BE2C (cell line): ENCODE measurements around the gene GAS2.

Experiments used
- DNase-seq: peaks from one replicate; pipeline ENCODE4 v3.0.0-alpha.2; 2020
- H3K27me3 ChIP-seq: fragments of 250-450 bp; sonication (Bioruptor Pico); 2 replicates; pipeline ENCODE4 v1.5.1; 2020; ENCODE audit warnings: mild to moderate bottlenecking
- H3K36me3 ChIP-seq: fragments of 250-450 bp; sonication (Bioruptor Pico); 2 replicates; pipeline ENCODE4 v1.5.1; 2020; ENCODE audit warnings: mild to moderate bottlenecking
- H3K4me1 ChIP-seq: fragments of 250-450 bp; sonication (Bioruptor Pico); 2 replicates; pipeline ENCODE4 v1.5.1; 2020
- H3K4me3 ChIP-seq: 2 replicates; pipeline ENCODE4 v1.5.1; 2011; ENCODE audit warnings: low read depth, low read length
- H3K9me3 ChIP-seq: fragments of 250-450 bp; sonication (Bioruptor Pico); 2 replicates; pipeline ENCODE4 v1.5.1; 2020
- TF ChIP-seq, protein P1 (sequence below): IDR thresholded peaks from 2 replicates; pipeline ENCODE4 v1.5.1; 2012; ENCODE audit warnings: mild to moderate bottlenecking, low read depth, low read length

Gene GAS2

GRCh38 chr11:22763166-22763565 lies 96.8 kb downstream of the GAS2 start:
- Histone ChIP-seq H3K27me3 (no peaks in the 10 kb centered on the region), H3K9me3 (no peaks in the 10 kb centered on the region), H3K4me1 (no peaks in the 10 kb centered on the region), H3K36me3 (no peaks in the 10 kb centered on the region), H3K4me3 (no peak overlapping the region)
- TF ChIP-seq, protein P1, sequence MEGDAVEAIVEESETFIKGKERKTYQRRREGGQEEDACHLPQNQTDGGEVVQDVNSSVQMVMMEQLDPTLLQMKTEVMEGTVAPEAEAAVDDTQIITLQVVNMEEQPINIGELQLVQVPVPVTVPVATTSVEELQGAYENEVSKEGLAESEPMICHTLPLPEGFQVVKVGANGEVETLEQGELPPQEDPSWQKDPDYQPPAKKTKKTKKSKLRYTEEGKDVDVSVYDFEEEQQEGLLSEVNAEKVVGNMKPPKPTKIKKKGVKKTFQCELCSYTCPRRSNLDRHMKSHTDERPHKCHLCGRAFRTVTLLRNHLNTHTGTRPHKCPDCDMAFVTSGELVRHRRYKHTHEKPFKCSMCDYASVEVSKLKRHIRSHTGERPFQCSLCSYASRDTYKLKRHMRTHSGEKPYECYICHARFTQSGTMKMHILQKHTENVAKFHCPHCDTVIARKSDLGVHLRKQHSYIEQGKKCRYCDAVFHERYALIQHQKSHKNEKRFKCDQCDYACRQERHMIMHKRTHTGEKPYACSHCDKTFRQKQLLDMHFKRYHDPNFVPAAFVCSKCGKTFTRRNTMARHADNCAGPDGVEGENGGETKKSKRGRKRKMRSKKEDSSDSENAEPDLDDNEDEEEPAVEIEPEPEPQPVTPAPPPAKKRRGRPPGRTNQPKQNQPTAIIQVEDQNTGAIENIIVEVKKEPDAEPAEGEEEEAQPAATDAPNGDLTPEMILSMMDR, result no peak
- no peak for DNase-seq

DNA sequence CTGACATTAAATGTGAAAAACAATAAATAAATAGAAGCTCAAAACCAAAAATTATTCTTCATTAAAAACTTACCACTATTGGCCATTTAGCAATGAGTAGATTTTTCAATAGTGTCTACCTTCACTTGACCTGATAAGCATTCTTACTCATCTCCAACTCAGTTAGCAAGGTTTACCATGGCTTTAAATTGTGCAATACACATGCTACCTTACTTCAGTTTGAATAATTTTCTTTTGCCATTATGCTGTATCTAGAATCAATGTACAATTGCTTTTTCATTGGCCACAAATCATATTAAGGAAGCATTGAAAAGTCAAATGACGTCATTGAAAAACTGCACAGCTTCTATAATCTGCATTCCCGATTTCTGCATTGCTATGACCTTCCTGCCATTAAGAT lies 98.3 kb downstream of the GAS2 start:
- no peaks in the 10 kb centered on the region for H3K4me1 ChIP-seq
- TF ChIP-seq, protein P1, result no peak
- H3K36me3 ChIP-seq, result no peaks in the 10 kb centered on the region
- H3K9me3 ChIP-seq, result no peaks in the 10 kb centered on the region
- DNase-seq, result no peak
- H3K4me3 ChIP-seq, result no peak overlapping the region
- no peaks in the 10 kb centered on the region for H3K27me3 ChIP-seq

- no peak overlapping the region for H3K4me3 ChIP-seq
- TF ChIP-seq, protein P1, result no peak
- H3K9me3 ChIP-seq, result no peaks in the 10 kb centered on the region
- no peaks in the 10 kb centered on the region for H3K4me1 ChIP-seq
- no peak for DNase-seq
- no peaks in the 10 kb centered on the region for H3K27me3 ChIP-seq
- no peaks in the 10 kb centered on the region for H3K36me3 ChIP-seq
These were observed 101.9 kb downstream of the GAS2 start for GRCh38 chr11:22768281-22768680.

- Histone ChIP-seq H3K4me1 (no peaks in the 10 kb centered on the region), H3K9me3 (no peaks in the 10 kb centered on the region), H3K4me3 (no peak overlapping the region), H3K27me3 (no peaks in the 10 kb centered on the region), H3K36me3 (no peaks in the 10 kb centered on the region)
- TF ChIP-seq, protein P1, result no peak
- no peak for DNase-seq
These were observed 102.7 kb downstream of the GAS2 start for GRCh38 chr11:22769081-22769480.

GRCh38 chr11:22774716-22775115 lies 108.3 kb downstream of the GAS2 start:
- no peaks in the 10 kb centered on the region for H3K27me3 ChIP-seq
- TF ChIP-seq, protein P1, result no peak
- no peak overlapping the region for H3K4me3 ChIP-seq
- no peaks in the 10 kb centered on the region for H3K9me3 ChIP-seq
- DNase-seq, result no peak
- H3K36me3 ChIP-seq, result no peaks in the 10 kb centered on the region
- no peaks in the 10 kb centered on the region for H3K4me1 ChIP-seq

DNA sequence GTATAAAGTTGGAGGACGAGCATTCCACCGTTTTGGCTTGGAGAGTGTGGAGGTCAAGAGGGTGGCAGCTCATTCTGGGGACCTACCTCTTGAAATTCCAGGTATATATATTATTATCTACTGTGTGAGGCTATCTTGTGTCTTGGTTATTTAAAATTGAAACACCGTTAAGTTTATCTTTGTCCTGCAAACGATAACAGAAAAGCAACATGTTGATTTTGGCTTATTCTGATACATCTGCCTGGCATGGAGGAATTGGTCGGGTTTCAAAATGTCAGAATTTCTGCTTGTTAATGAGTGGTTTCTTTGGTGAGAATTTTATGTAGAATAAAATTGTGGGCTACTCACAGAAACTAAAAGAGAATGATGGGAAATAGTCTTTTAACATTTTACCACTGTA lies 108.8 kb downstream of the GAS2 start:
- no peaks in the 10 kb centered on the region for H3K36me3 ChIP-seq
- no peak for DNase-seq

More for the DNA sequence above, 108.8 kb downstream of the GAS2 start:
- Histone ChIP-seq H3K4me3 (no peak overlapping the region), H3K9me3 (no peaks in the 10 kb centered on the region), H3K4me1 (no peaks in the 10 kb centered on the region), H3K27me3 (no peaks in the 10 kb centered on the region)
- TF ChIP-seq, protein P1, result no peak
